ENCODE data around the gene SHC2.

Gene SHC2

DNA sequence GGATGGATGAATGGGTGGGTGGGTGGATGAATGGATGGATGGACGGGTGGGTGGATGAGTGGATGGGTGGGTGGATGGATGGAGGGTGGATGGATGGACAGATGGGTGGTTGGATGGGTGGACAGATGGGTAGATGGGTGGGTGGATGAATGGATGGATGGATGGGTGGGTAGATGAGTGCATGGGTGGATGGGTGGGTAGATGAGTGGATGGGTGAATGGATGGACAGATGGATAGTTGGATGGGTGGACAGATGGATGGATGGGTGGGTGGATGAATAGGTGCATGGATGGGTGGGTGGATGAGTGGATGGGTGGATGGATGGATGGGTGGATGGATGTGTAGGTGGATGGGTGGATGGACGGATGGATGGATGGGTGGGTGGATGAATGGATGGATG is 17.8 kb downstream of the SHC2 start:
- TF ChIP-seq, protein P1, sequence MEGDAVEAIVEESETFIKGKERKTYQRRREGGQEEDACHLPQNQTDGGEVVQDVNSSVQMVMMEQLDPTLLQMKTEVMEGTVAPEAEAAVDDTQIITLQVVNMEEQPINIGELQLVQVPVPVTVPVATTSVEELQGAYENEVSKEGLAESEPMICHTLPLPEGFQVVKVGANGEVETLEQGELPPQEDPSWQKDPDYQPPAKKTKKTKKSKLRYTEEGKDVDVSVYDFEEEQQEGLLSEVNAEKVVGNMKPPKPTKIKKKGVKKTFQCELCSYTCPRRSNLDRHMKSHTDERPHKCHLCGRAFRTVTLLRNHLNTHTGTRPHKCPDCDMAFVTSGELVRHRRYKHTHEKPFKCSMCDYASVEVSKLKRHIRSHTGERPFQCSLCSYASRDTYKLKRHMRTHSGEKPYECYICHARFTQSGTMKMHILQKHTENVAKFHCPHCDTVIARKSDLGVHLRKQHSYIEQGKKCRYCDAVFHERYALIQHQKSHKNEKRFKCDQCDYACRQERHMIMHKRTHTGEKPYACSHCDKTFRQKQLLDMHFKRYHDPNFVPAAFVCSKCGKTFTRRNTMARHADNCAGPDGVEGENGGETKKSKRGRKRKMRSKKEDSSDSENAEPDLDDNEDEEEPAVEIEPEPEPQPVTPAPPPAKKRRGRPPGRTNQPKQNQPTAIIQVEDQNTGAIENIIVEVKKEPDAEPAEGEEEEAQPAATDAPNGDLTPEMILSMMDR (IDR thresholded peaks at IDR 0.05; ENCODE audit: low read depth, low read length, poor library complexity, severe bottlenecking): no peak
- TF ChIP-seq EZH2phosphoT487 (IDR thresholded peaks at IDR 0.05; ENCODE audit: borderline replicate concordance, low read length): no peak
- Histone ChIP-seq H3K4me3 (ENCODE audit: low read length) (no peak overlapping the region), H3K79me2 (ENCODE audit: control insufficient read depth, low read length) (no peaks in the 10 kb centered on the region), H3F3A (ENCODE audit: control insufficient read depth, insufficient read depth) (no peaks in the 10 kb centered on the region), H3K9me3 (ENCODE audit: control insufficient read depth, insufficient read depth, low read length) (peaks cover 17% of the 10 kb centered on the region; the same call in 1 of the 2 replicates), H3K36me3 (ENCODE audit: control insufficient read depth, low read length) (no peaks in the 10 kb centered on the region), H3K27ac (ENCODE audit: low read depth, low read length) (no peak overlapping the region), H3K27me3 (ENCODE audit: control insufficient read depth, low read length) (no peaks in the 10 kb centered on the region), H3K4me1 (ENCODE audit: control insufficient read depth, low read length) (no peaks in the 10 kb centered on the region), H4K20me1 (ENCODE audit: control insufficient read depth, insufficient read depth, low read depth, low read length) (no peaks in the 10 kb centered on the region), H3K4me2 (ENCODE audit: low read length) (no peak overlapping the region), H3K9me2 (replicated peaks; ENCODE audit: control insufficient read depth, low read length) (no peaks in the 10 kb centered on the region)

DNA sequence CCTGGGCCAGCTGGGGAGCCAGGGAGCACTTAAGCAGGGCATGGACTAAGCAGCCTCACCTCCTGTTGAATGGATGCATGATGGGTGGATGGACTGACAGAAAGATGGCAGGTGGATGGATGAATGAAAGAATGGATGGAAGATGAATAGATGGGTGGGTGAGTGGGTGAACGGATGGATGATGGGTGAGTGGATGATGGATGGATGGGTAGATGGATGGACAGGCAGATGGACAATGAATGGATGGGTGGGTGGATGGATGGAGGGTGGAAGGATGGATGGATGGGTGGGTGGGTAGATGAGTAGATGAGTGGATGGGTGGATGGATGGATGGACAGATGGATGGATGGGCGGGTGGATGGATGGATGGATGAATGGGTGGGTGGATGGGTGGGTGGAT is 18.7 kb downstream of the SHC2 start:
- no peaks in the 10 kb centered on the region for H3F3A ChIP-seq (ENCODE audit: control insufficient read depth, insufficient read depth)
- H4K20me1 ChIP-seq (ENCODE audit: control insufficient read depth, insufficient read depth, low read depth, low read length): no peaks in the 10 kb centered on the region
- no peaks in the 10 kb centered on the region for H3K36me3 ChIP-seq (ENCODE audit: control insufficient read depth, low read length)
- no peak overlapping the region for H3K4me3 ChIP-seq (ENCODE audit: low read length)
- no peaks in the 10 kb centered on the region for H3K9me2 ChIP-seq (replicated peaks; ENCODE audit: control insufficient read depth, low read length)
- H3K9me3 ChIP-seq (ENCODE audit: control insufficient read depth, insufficient read depth, low read length): peaks cover 17% of the 10 kb centered on the region; the same call in 1 of the 2 replicates
- H3K27ac ChIP-seq (ENCODE audit: low read depth, low read length): no peak overlapping the region
- no peaks in the 10 kb centered on the region for H3K27me3 ChIP-seq (ENCODE audit: control insufficient read depth, low read length)
- no peak overlapping the region for H3K4me2 ChIP-seq (ENCODE audit: low read length)
- TF ChIP-seq EZH2phosphoT487 (IDR thresholded peaks at IDR 0.05; ENCODE audit: borderline replicate concordance, low read length): no peak
- TF ChIP-seq, protein P1 (IDR thresholded peaks at IDR 0.05; ENCODE audit: low read depth, low read length, poor library complexity, severe bottlenecking): no peak
- H3K4me1 ChIP-seq (ENCODE audit: control insufficient read depth, low read length): no peaks in the 10 kb centered on the region
- H3K79me2 ChIP-seq (ENCODE audit: control insufficient read depth, low read length): no peaks in the 10 kb centered on the region

DNA sequence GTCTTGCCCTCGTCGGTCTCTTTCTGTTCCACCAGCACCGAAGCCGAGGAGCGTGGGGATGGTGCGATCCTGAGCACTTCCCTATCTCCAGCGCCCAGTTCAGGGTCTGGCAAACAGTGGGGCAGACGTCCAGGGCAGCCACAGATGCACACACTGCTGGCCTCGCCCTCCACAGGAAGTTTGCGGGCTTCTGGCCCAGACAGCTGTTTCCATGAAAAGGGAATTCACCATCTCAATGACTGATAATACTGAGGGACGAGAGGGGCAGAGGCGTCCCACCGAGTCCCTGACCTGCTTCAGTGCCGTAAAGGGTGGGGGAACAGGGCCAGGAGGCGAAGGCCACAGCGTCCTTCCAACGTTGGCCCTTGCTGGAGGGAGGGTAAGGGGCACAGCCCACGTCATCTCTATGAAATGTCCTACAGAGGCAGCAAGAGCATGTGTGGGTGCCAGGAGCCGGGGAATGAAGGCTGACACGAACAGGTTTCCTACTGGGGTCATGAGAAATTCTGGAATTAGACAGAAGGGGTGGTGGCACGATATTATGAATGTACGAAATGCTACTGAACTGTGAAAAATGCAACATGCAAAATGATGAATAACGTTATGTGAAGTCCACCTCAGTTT is 19.5 kb downstream of the SHC2 start:
- no peaks in the 10 kb centered on the region for H3K36me3 ChIP-seq (ENCODE audit: control insufficient read depth, low read length)
- no peaks in the 10 kb centered on the region for H3K79me2 ChIP-seq (ENCODE audit: control insufficient read depth, low read length)
- no peak overlapping the region for H3K4me2 ChIP-seq (ENCODE audit: low read length)
- no peaks in the 10 kb centered on the region for H4K20me1 ChIP-seq (ENCODE audit: control insufficient read depth, insufficient read depth, low read depth, low read length)
- H3K4me3 ChIP-seq (ENCODE audit: low read length): no peak overlapping the region
- H3F3A ChIP-seq (ENCODE audit: control insufficient read depth, insufficient read depth): no peaks in the 10 kb centered on the region
- H3K9me2 ChIP-seq (replicated peaks; ENCODE audit: control insufficient read depth, low read length): no peaks in the 10 kb centered on the region
- H3K27me3 ChIP-seq (ENCODE audit: control insufficient read depth, low read length): no peaks in the 10 kb centered on the region
- no peak for TF ChIP-seq EZH2phosphoT487 (IDR thresholded peaks at IDR 0.05; ENCODE audit: borderline replicate concordance, low read length)
- TF ChIP-seq, protein P1 (IDR thresholded peaks at IDR 0.05; ENCODE audit: low read depth, low read length, poor library complexity, severe bottlenecking): no peak
- peaks cover 17% of the 10 kb centered on the region; the same call in 1 of the 2 replicates for H3K9me3 ChIP-seq (ENCODE audit: control insufficient read depth, insufficient read depth, low read length)
- no peak overlapping the region for H3K27ac ChIP-seq (ENCODE audit: low read depth, low read length)
- no peaks in the 10 kb centered on the region for H3K4me1 ChIP-seq (ENCODE audit: control insufficient read depth, low read length)
